Liver (tissue), 9 donors: ENCODE data around the gene CNBP. TPM values are rescaled to one million over a fixed set of nuclear protein-coding genes. Genes with fewer than 3 reads are reported as not detected.

Experiments
- DNase-seq: peaks from one replicate; pipeline ENCODE4 v3.0.0-alpha.2; 2017; ENCODE audit warnings: low spot score
- H3K27ac ChIP-seq, 2 donors: one replicate each; pipeline ENCODE4 v1.7.0; 2013; ENCODE audit warnings: inconsistent platforms in 2 of 2, low read length in 2 of 2, control low read depth in 1 of 2, low read depth in 1 of 2, mild to moderate bottlenecking in 1 of 2
- H3K27me3 ChIP-seq, 4 donors: one replicate each; pipeline versions ENCODE4 v1.6.1 to v1.7.0; 2013; ENCODE audit warnings: low read length in 3 of 4, inconsistent platforms in 1 of 4, mild to moderate bottlenecking in 1 of 4, moderate library complexity in 1 of 4; ENCODE audit not compliant: control insufficient read depth in 4 of 4, insufficient read depth in 4 of 4
- H3K36me3 ChIP-seq, 4 donors: one replicate each; pipeline versions ENCODE4 v1.6.1 to v1.7.0; 2013; ENCODE audit warnings: low read length in 3 of 4, mild to moderate bottlenecking in 3 of 4, low read depth in 1 of 4, moderate library complexity in 1 of 4; ENCODE audit not compliant: control insufficient read depth in 4 of 4, insufficient read depth in 3 of 4
- H3K4me1 ChIP-seq, 4 donors: one replicate each; pipeline versions ENCODE4 v1.6.1 to v1.7.0; 2013; ENCODE audit warnings: low read length in 3 of 4, mild to moderate bottlenecking in 3 of 4, moderate library complexity in 1 of 4; ENCODE audit not compliant: control insufficient read depth in 4 of 4, insufficient read depth in 4 of 4
- H3K4me3 ChIP-seq, 3 donors: one replicate each; pipeline versions ENCODE4 v1.6.1 to v1.7.0; 2013; ENCODE audit warnings: low read length in 3 of 3, control low read depth in 1 of 3, low read depth in 1 of 3, mild to moderate bottlenecking in 1 of 3
- H3K9ac ChIP-seq, 2 donors: one replicate each; pipeline ENCODE4 v1.7.0; 2013; ENCODE audit warnings: low read length in 2 of 2, mild to moderate bottlenecking in 2 of 2, moderate library complexity in 2 of 2, control low read depth in 1 of 2, low read depth in 1 of 2
- H3K9me3 ChIP-seq, 4 donors: one replicate each; pipeline versions ENCODE4 v1.6.1 to v1.7.0; 2013; ENCODE audit warnings: low read length in 3 of 4; ENCODE audit not compliant: control insufficient read depth in 4 of 4
- FOXA2 ChIP-seq: IDR thresholded peaks from 2 replicates; pipeline ENCODE4 v1.6.1; 2016; ENCODE audit warnings: antibody characterized with exemption
- GABPA ChIP-seq, 2 donors: IDR thresholded peaks in 1 of 2; conservative IDR thresholded peaks in 1 of 2; 2 replicates each; pipeline ENCODE4 v1.6.1; 2016; ENCODE audit warnings: antibody characterized with exemption in 2 of 2, mild to moderate bottlenecking in 1 of 2, moderate library complexity in 1 of 2
- HNF4A ChIP-seq, 2 donors: conservative IDR thresholded peaks; 2 replicates each; pipeline ENCODE4 v1.6.1; 2016; ENCODE audit warnings: antibody characterized with exemption in 2 of 2, mild to moderate bottlenecking in 2 of 2
- HNF4G ChIP-seq: IDR thresholded peaks from 2 replicates; pipeline ENCODE4 v1.6.1; 2016; ENCODE audit warnings: antibody characterized with exemption
- MAX ChIP-seq: IDR thresholded peaks from 2 replicates; pipeline ENCODE4 v1.6.1; 2016; ENCODE audit warnings: antibody characterized with exemption
- NR2F2 ChIP-seq: IDR thresholded peaks from 2 replicates; pipeline ENCODE4 v1.6.1; 2016; ENCODE audit warnings: antibody characterized with exemption
- RAD21 ChIP-seq, 2 donors: IDR thresholded peaks; 2 replicates each; pipeline ENCODE4 v1.6.1; 2016; ENCODE audit warnings: antibody characterized with exemption in 2 of 2, mild to moderate bottlenecking in 2 of 2
- REST ChIP-seq: IDR thresholded peaks from 2 replicates; pipeline ENCODE4 v1.6.1; 2016; ENCODE audit warnings: antibody characterized with exemption, mild to moderate bottlenecking
- RXRA ChIP-seq, 2 donors: IDR thresholded peaks; 2 replicates each; pipeline ENCODE4 v1.6.1; 2017 to 2018; ENCODE audit warnings: antibody characterized with exemption in 2 of 2, mild to moderate bottlenecking in 1 of 2
- TAF1 ChIP-seq: conservative IDR thresholded peaks from 2 replicates; pipeline ENCODE4 v1.6.1; 2016; ENCODE audit warnings: antibody characterized with exemption, mild to moderate bottlenecking
- YY1 ChIP-seq: IDR thresholded peaks from 2 replicates; pipeline ENCODE4 v1.6.1; 2016; ENCODE audit warnings: antibody characterized with exemption, mild to moderate bottlenecking
- ZBTB33 ChIP-seq: IDR thresholded peaks from 2 replicates; pipeline ENCODE4 v1.6.1; 2016; ENCODE audit warnings: antibody characterized with exemption
- WGBS: extraction: QIAGEN DNeasy Blood & Tissue Kit; methylation state at CpG from one replicate; pipeline ENCODE4 v1.1.7; 2013; 5-methylcytosine and 5-hydroxymethylcytosine counted together
- polyA plus RNA-seq, 2 donors: library from polyadenylated mRNA; stranded (reverse) in 1 of 2; unstranded in 1 of 2; fragments of 200-250 nt in 1 of 2; fragments of >200 nt in 1 of 2; fragmentation: Nextera tagmentation in 1 of 2; extraction: Ambion mirVana in 1 of 2; gene quantifications; one replicate each; pipeline versions ENCODE4 v1.2.1 to v1.2.3, GENCODE V29; 2013 to 2015
- total RNA-seq, 2 donors: library from RNA; depleted of rRNA; stranded (reverse); fragments of >200 nt; gene quantifications; one replicate each; pipeline ENCODE4 v1.2.3, GENCODE V29; 2014
- donor health status: healthy.
- donor health status: healthy.
- donor health status: healthy.
- donor health status: healthy.
- donor health status: healthy.

Gene CNBP
- total and polyA plus RNA-seq, 4 donors = 162 to 291 (median 214) TPM

- Histone ChIP-seq H3K9me3 (no peaks in the 10 kb centered on the region), H3K27ac (no peak overlapping the region), H3K27me3 (no peaks in the 10 kb centered on the region), H3K4me3 (no peak overlapping the region), H3K9ac (no peak overlapping the region), H3K4me1 (peaks cover 26 to 69% (median 67%) of the 10 kb centered on the region in 4 donors), H3K36me3 (peaks cover 3 to 20% (median 13%) of the 10 kb centered on the region in 4 donors)
- DNase-seq = no peak
- no peak for TF ChIP-seq NR2F2
- TF ChIP-seq ZBTB33 = no peak
- TF ChIP-seq REST = no peak
- no peak for TF ChIP-seq YY1
- TF ChIP-seq MAX = no peak
- WGBS = 65% methylated on average over 1 of the region's 1 CpG
These were observed 7.6 kb downstream of the CNBP start for GRCh38 chr3:129176051-129176450.

GRCh38 chr3:129173725-129174124 is 10.0 kb downstream of the CNBP start:
- Histone ChIP-seq H3K27ac (no peak overlapping the region), H3K9ac (no peak overlapping the region), H3K36me3 (peaks cover 15 to 36% (median 25%) of the 10 kb centered on the region in 4 donors)

GRCh38 chr3:129173206-129173605 is 10.5 kb downstream of the CNBP start:
- H3K4me1 ChIP-seq = peaks cover 13 to 48% (median 42%) of the 10 kb centered on the region in 4 donors
- no peaks in the 10 kb centered on the region for H3K27me3 ChIP-seq
- no peaks in the 10 kb centered on the region for H3K9me3 ChIP-seq
- H3K4me3 ChIP-seq = no peak overlapping the region
- H3K9ac ChIP-seq = no peak overlapping the region
- H3K36me3 ChIP-seq = peaks cover 13 to 33% (median 22%) of the 10 kb centered on the region in 4 donors
- WGBS = 50% methylated on average over 2 of the region's 2 CpGs
- no peak overlapping the region for H3K27ac ChIP-seq
- DNase-seq = no peak
- no peak for TF ChIP-seq HNF4G
- no peak for TF ChIP-seq FOXA2
- TF ChIP-seq TAF1 = no peak

More at GRCh38 chr3:129173725-129174124, 10.0 kb downstream of the CNBP start:
- no peaks in the 10 kb centered on the region for H3K27me3 ChIP-seq
- H3K4me3 ChIP-seq = no peak overlapping the region
- peak in 1 of 2 donors; percentile 17 for TF ChIP-seq RAD21 (IDR thresholded peaks at IDR 0.05)
- peak in 1 of 2 donors; percentile 16 for TF ChIP-seq HNF4A (conservative IDR thresholded peaks at IDR 0.05)
- peak in 1 of 2 donors; percentile 12 for TF ChIP-seq GABPA (IDR thresholded peaks at IDR 0.05 in 1 of 2, conservative IDR thresholded peaks at IDR 0.05 in 1 of 2)
- no peak for TF ChIP-seq RXRA (IDR thresholded peaks at IDR 0.05)
- H3K4me1 ChIP-seq = peaks cover 15 to 53% (median 46%) of the 10 kb centered on the region in 4 donors
- H3K9me3 ChIP-seq = no peaks in the 10 kb centered on the region
- WGBS = 25% methylated on average over 4 of the region's 4 CpGs
- no peak for DNase-seq
